H1 (cell line): ENCODE measurements around the gene CCDC28A. TPM values are rescaled to one million over a fixed set of nuclear protein-coding genes. Genes with fewer than 3 reads are reported as not detected.

ENCODE experiments used
- CTCF ChIA-PET: fragments of 300-600 bp; sonication (Branson Sonifier 250); formaldehyde crosslinking; loops from one replicate; lab custom pipeline; 2021; ENCODE audit not compliant: partially characterized antibody; lab: Charles Lee
- POLR2A ChIA-PET: fragments of 300-600 bp; sonication (Branson Sonifier 250); formaldehyde crosslinking; loops from one replicate; lab custom pipeline; 2021; ENCODE audit warnings: inconsistent platforms; ENCODE audit not compliant: partially characterized antibody; lab: Charles Lee
- DNase-seq, 2 experiments: peaks; one replicate each; pipeline versions ENCODE4 v3.0.0 to v3.0.0-alpha.2; 2010 to 2022; ENCODE audit warnings: low spot score in 2 of 2, low read depth in 1 of 2, mixed read lengths in 1 of 2
- FAIRE-seq: peaks from 2 replicates; lab custom pipeline; 2011; peaks lifted over from hg19 to GRCh38; lab: Jason Lieb, UNC
- H2AFZ ChIP-seq: 2 replicates; pipeline ENCODE4 v1.8.1; 2012; ENCODE audit warnings: low read length, inconsistent platforms
- H2AK5ac ChIP-seq: 2 replicates; pipeline ENCODE4 v1.6.1; 2013; ENCODE audit warnings: low read depth, low read length
- H2BK120ac ChIP-seq: replicated peaks from 2 replicates; pipeline ENCODE3; 2013; ENCODE audit warnings: low read depth, low read length, inconsistent platforms
- H2BK12ac ChIP-seq: 2 replicates; pipeline ENCODE4 v1.6.1; 2013; ENCODE audit warnings: low read depth, low read length
- H2BK15ac ChIP-seq: 2 replicates; pipeline ENCODE4 v1.6.1; 2013; ENCODE audit warnings: low read length
- H2BK20ac ChIP-seq: 2 replicates; pipeline ENCODE4 v1.6.1; 2013; ENCODE audit warnings: low read length
- H2BK5ac ChIP-seq: 2 replicates; pipeline ENCODE4 v1.6.1; 2013; ENCODE audit warnings: low read depth, low read length
- H3K14ac ChIP-seq: 2 replicates; pipeline ENCODE4 v1.6.1; 2013; ENCODE audit warnings: inconsistent platforms; ENCODE audit not compliant: insufficient read length
- H3K18ac ChIP-seq: 2 replicates; pipeline ENCODE4 v1.6.1; 2013; ENCODE audit warnings: low read length; ENCODE audit errors: extremely low read depth
- H3K23ac ChIP-seq: 2 replicates; pipeline ENCODE4 v1.6.1; 2013; ENCODE audit warnings: inconsistent platforms; ENCODE audit not compliant: insufficient read length
- H3K23me2 ChIP-seq: 2 replicates; pipeline ENCODE4 v1.6.1; 2013; ENCODE audit warnings: low read depth, low read length
- H3K27ac ChIP-seq: 2 replicates; pipeline ENCODE4 v1.6.1; 2011; ENCODE audit warnings: low read depth, low read length, inconsistent platforms
- H3K27me3 ChIP-seq, 4 experiments: replicated peaks in 1 of 4; 1 replicate in 1 of 4; 2 replicates in 3 of 4; pipeline versions ENCODE4 v1.6.1 to v1.8.1; 2011 to 2013; ENCODE audit warnings: low read length in 3 of 4, mild to moderate bottlenecking in 3 of 4, inconsistent platforms in 2 of 4, mixed read lengths in 2 of 4, moderate library complexity in 1 of 4; ENCODE audit not compliant: control insufficient read depth in 3 of 4, insufficient read depth in 3 of 4; ENCODE audit errors: extremely low read depth in 1 of 4
- H3K36me3 ChIP-seq, 4 experiments: 2 replicates each; pipeline versions ENCODE4 v1.6.1 to v1.8.1; 2011 to 2013; ENCODE audit warnings: mild to moderate bottlenecking in 4 of 4, low read length in 3 of 4, moderate library complexity in 2 of 4, control low read depth in 1 of 4, inconsistent platforms in 1 of 4; ENCODE audit not compliant: insufficient read depth in 4 of 4, control insufficient read depth in 2 of 4
- H3K4ac ChIP-seq: replicated peaks from 2 replicates; pipeline ENCODE3; 2013; ENCODE audit warnings: low read length, low read depth, mixed read lengths, inconsistent platforms; ENCODE audit not compliant: insufficient read length
- H3K4me1 ChIP-seq, 4 experiments: replicated peaks in 1 of 4; 1 replicate in 1 of 4; 2 replicates in 3 of 4; pipeline versions ENCODE4 v1.6.1 to v1.8.1; 2011 to 2013; ENCODE audit warnings: low read length in 3 of 4, inconsistent platforms in 2 of 4, mixed read lengths in 1 of 4; ENCODE audit not compliant: insufficient read depth in 4 of 4, control insufficient read depth in 3 of 4
- H3K4me2 ChIP-seq, 2 experiments: 2 replicates each; pipeline versions ENCODE4 v1.6.1 to v1.8.1; 2011 to 2013; ENCODE audit warnings: low read depth in 2 of 2, low read length in 2 of 2, control low read depth in 1 of 2, inconsistent platforms in 1 of 2, mild to moderate bottlenecking in 1 of 2; ENCODE audit not compliant: insufficient read depth in 1 of 2
- H3K4me3 ChIP-seq, 4 experiments: fragments of 200-600, 300-600 bp in 1 of 4; sonication (generic), shearing (Covaris generic), sonication (Bioruptor Twin) in 1 of 4; 2 replicates each; pipeline versions ENCODE4 v1.5.1 to v1.8.1; 2011 to 2016; ENCODE audit warnings: low read length in 4 of 4, low read depth in 3 of 4, control low read depth in 2 of 4, inconsistent platforms in 2 of 4, mild to moderate bottlenecking in 2 of 4, mixed read lengths in 1 of 4, moderate library complexity in 1 of 4; ENCODE audit not compliant: insufficient read depth in 2 of 4; ENCODE audit errors: extremely low read depth in 1 of 4
- H3K56ac ChIP-seq: replicated peaks from 2 replicates; pipeline ENCODE3; 2013; ENCODE audit warnings: low read depth, mild to moderate bottlenecking, mixed read lengths, low read length, inconsistent platforms; ENCODE audit not compliant: insufficient read length
- H3K79me1 ChIP-seq: 2 replicates; pipeline ENCODE4 v1.6.1; 2013; ENCODE audit warnings: low read depth, low read length, control low read depth
- H3K79me2 ChIP-seq, 2 experiments: 2 replicates each; pipeline versions ENCODE4 v1.6.1 to v1.8.1; 2012 to 2013; ENCODE audit warnings: low read length in 2 of 2, mild to moderate bottlenecking in 2 of 2, inconsistent platforms in 1 of 2; ENCODE audit not compliant: insufficient read depth in 2 of 2, control insufficient read depth in 1 of 2
- H3K9ac ChIP-seq, 4 experiments: replicated peaks in 1 of 4; 1 replicate in 1 of 4; 2 replicates in 3 of 4; pipeline versions ENCODE4 v1.6.1 to v1.8.1; 2011 to 2013; ENCODE audit warnings: low read depth in 3 of 4, low read length in 3 of 4, control low read depth in 2 of 4, mild to moderate bottlenecking in 2 of 4, moderate library complexity in 2 of 4, inconsistent platforms in 1 of 4; ENCODE audit errors: extremely low read depth in 1 of 4
- H3K9me3 ChIP-seq, 2 experiments: 2 replicates each; pipeline versions ENCODE4 v1.6.1 to v1.8.1; 2012 to 2013; ENCODE audit warnings: mild to moderate bottlenecking in 2 of 2, moderate library complexity in 2 of 2, control low read depth in 1 of 2, inconsistent platforms in 1 of 2, low read depth in 1 of 2, low read length in 1 of 2, mixed read lengths in 1 of 2; ENCODE audit not compliant: insufficient read depth in 2 of 2
- H4K20me1 ChIP-seq, 2 experiments: replicated peaks in 1 of 2; 2 replicates each; pipeline versions ENCODE3 to v1.8.1; 2011 to 2013; ENCODE audit warnings: inconsistent platforms in 2 of 2, low read length in 2 of 2, mild to moderate bottlenecking in 1 of 2; ENCODE audit not compliant: insufficient read depth in 2 of 2, control insufficient read depth in 1 of 2
- H4K5ac ChIP-seq: 2 replicates; pipeline ENCODE4 v1.6.1; 2013; ENCODE audit warnings: low read length, low read depth, mixed read lengths, inconsistent platforms; ENCODE audit not compliant: insufficient read length
- H4K8ac ChIP-seq: 2 replicates; pipeline ENCODE4 v1.8.0; 2013; ENCODE audit warnings: mild to moderate bottlenecking, moderate library complexity, low read length, inconsistent platforms; ENCODE audit not compliant: insufficient read depth; ENCODE audit errors: extremely low read depth
- H4K91ac ChIP-seq: replicated peaks from 2 replicates; pipeline ENCODE3; 2013; ENCODE audit warnings: low read length, mixed read lengths, inconsistent platforms; ENCODE audit not compliant: insufficient read length
- HDAC2 ChIP-seq, 2 experiments: fragments of 300-600 bp in 1 of 2; sonication (generic) in 1 of 2; IDR thresholded peaks; 2 replicates each; pipeline ENCODE4 v1.6.1; 2011 to 2012; ENCODE audit warnings: low read depth in 2 of 2, low read length in 2 of 2, mild to moderate bottlenecking in 2 of 2, moderate library complexity in 2 of 2, borderline replicate concordance in 1 of 2, inconsistent platforms in 1 of 2
- WGBS, 2 experiments: shearing (Covaris generic) in 1 of 2; methylation state at CpG; one replicate each; pipeline versions ENCODE4 v1.1.6 to v1.1.7; 2013 to 2015; ENCODE audit warnings: low lambda C conversion rate in 2 of 2, mixed read lengths in 2 of 2, inconsistent platforms in 1 of 2, low coverage in 1 of 2, missing lambda C conversion rate in 1 of 2; ENCODE audit not compliant: insufficient replicate concordance in 2 of 2, insufficient coverage in 1 of 2, insufficient read length in 1 of 2; ENCODE audit errors: extremely low coverage in 1 of 2, missing lambda C conversion rate in 1 of 2; 5-methylcytosine and 5-hydroxymethylcytosine counted together
- polyA plus RNA-seq, 7 experiments: library from polyadenylated mRNA; depleted of rRNA in 3 of 7; stranded (reverse) in 5 of 7; unstranded in 2 of 7; fragments of >200 nt in 5 of 7; fragments of 200-250 nt in 2 of 7; gene quantifications; 1 replicate in 5 of 7; 2 replicates in 1 of 7; 4 replicates in 1 of 7; pipeline versions ENCODE4 v1.2.1 to v1.2.3, GENCODE V29; 2011 to 2013; ENCODE audit warnings: missing spikeins in 2 of 7, mixed read lengths in 2 of 7
- total RNA-seq: library from RNA; stranded (reverse); fragmentation: NEBNext Ultra II Directional; extraction: Animal tissue kit (Norgen Biotek cat#: 25700); gene quantifications from 2 replicates; pipeline ENCODE4 v1.2.1, GENCODE V29; 2021

Gene CCDC28A
- total and polyA plus RNA-seq, 2 of the 8 experiments (the other 6 are each of a cell fraction or from before 2014, with no cell fraction given), result 9.6 to 12.1 TPM

- DNase-seq (no peak), FAIRE-seq (no peak)
- Histone ChIP-seq H3K56ac (no peak overlapping the region), H2BK20ac (no peak overlapping the region), H3K4ac (no peak overlapping the region), H3K27ac (no peak overlapping the region), H3K79me1 (no peaks in the 10 kb centered on the region), H3K79me2 (no peaks in the 10 kb centered on the region), H4K20me1 (no peaks in the 10 kb centered on the region), H4K91ac (no peak overlapping the region), H2AFZ (no peak overlapping the region), H4K8ac (no peak overlapping the region), H3K27me3 (no peaks in the 10 kb centered on the region), H3K4me3 (no peak overlapping the region), H2BK5ac (no peak overlapping the region), H3K23ac (no peak overlapping the region), H3K9me3 (no peaks in the 10 kb centered on the region), H2BK12ac (no peak overlapping the region), H3K23me2 (no peaks in the 10 kb centered on the region), H3K36me3 (no peaks in the 10 kb centered on the region), H3K4me2 (no peak overlapping the region), H3K18ac (no peak overlapping the region), H2BK120ac (no peak overlapping the region), H4K5ac (no peak overlapping the region), H3K9ac (no peak overlapping the region), H3K4me1 (no peaks in the 10 kb centered on the region), H2AK5ac (no peak overlapping the region), H2BK15ac (no peak overlapping the region), H3K14ac (no peak overlapping the region)
- ChIA-PET POLR2A (no interaction called here), CTCF (interaction anchor here (1.3 to 2.4 kb wide), 4 partner anchors 15 to 39 kb away, joined by 4 to 7 read pairs (median 6); no protein-coding TSS in a partner anchor)
- WGBS, 2 experiments, result 88% methylated on average over 3 of the region's 3 CpGs; no CpG with 5 or more reads in 1 of the 2 experiments
- no peak for TF ChIP-seq HDAC2 (IDR thresholded peaks at IDR 0.05; ENCODE audit: borderline replicate concordance in 1 of 2, low read depth in 2 of 2, low read length in 2 of 2)
Measured at GRCh38 chr6:138726757-138727097, 46.8 kb upstream of the CCDC28A start.
